ENCODE results near the gene ASPG. TPM values are rescaled to one million over a fixed set of nuclear protein-coding genes. Genes with fewer than 3 reads are reported as not detected.

ASPG gene
- total RNA-seq, 2 donors from 2014 or later = 0.14 to 0.35 TPM

GRCh38 chr14:104066279-104066678, 19.2 kb upstream of the ASPG start:
- H3K36me3 ChIP-seq = no peaks in the 10 kb centered on the region
- H3K27me3 ChIP-seq (replicated peaks; ENCODE audit: insufficient read depth) = no peaks in the 10 kb centered on the region
- no peak for ATAC-seq (ENCODE audit: insufficient number of reproducible peaks, low FRiP score, low read depth)
- no peak overlapping the region for H3K27ac ChIP-seq
- no peak for TF ChIP-seq CTCF (IDR thresholded peaks at IDR 0.05)
- DNase-seq (ENCODE audit: low spot score) = no peak
- H3K4me1 ChIP-seq (ENCODE audit: control insufficient read depth in 1 of 2, low read depth in 2 of 2) = no peaks in the 10 kb centered on the region
- no peak overlapping the region for H3K4me3 ChIP-seq
- H3K9me3 ChIP-seq = no peaks in the 10 kb centered on the region

- no peaks in the 10 kb centered on the region for H3K9me3 ChIP-seq
- H3K36me3 ChIP-seq = no peaks in the 10 kb centered on the region
- H3K4me1 ChIP-seq (ENCODE audit: control insufficient read depth in 1 of 2, low read depth in 2 of 2) = no peaks in the 10 kb centered on the region
- no peak for ATAC-seq (ENCODE audit: insufficient number of reproducible peaks, low FRiP score, low read depth)
- H3K27ac ChIP-seq = no peak overlapping the region
- no peak for TF ChIP-seq CTCF (IDR thresholded peaks at IDR 0.05)
- H3K4me3 ChIP-seq = no peak overlapping the region
- DNase-seq (ENCODE audit: low spot score) = no peak
- H3K27me3 ChIP-seq (replicated peaks; ENCODE audit: insufficient read depth) = no peaks in the 10 kb centered on the region
Measured at GRCh38 chr14:104066719-104067295, 18.7 kb upstream of the ASPG start.

- TF ChIP-seq CTCF (IDR thresholded peaks at IDR 0.05) = no peak
- no peak overlapping the region for H3K4me3 ChIP-seq
- no peaks in the 10 kb centered on the region for H3K4me1 ChIP-seq (ENCODE audit: control insufficient read depth in 1 of 2, low read depth in 2 of 2)
- no peak for ATAC-seq (ENCODE audit: insufficient number of reproducible peaks, low FRiP score, low read depth)
- H3K36me3 ChIP-seq = no peaks in the 10 kb centered on the region
- H3K9me3 ChIP-seq = peaks cover 6% of the 10 kb centered on the region
- no peak for DNase-seq (ENCODE audit: low spot score)
- no peak overlapping the region for H3K27ac ChIP-seq
- no peaks in the 10 kb centered on the region for H3K27me3 ChIP-seq (replicated peaks; ENCODE audit: insufficient read depth)
Measured at GRCh38 chr14:104069541-104069940, 16.0 kb upstream of the ASPG start.

- DNase-seq (ENCODE audit: low spot score) = no peak
- Histone ChIP-seq H3K4me1 (ENCODE audit: control insufficient read depth in 1 of 2, low read depth in 2 of 2) (no peaks in the 10 kb centered on the region), H3K27me3 (replicated peaks; ENCODE audit: insufficient read depth) (no peaks in the 10 kb centered on the region), H3K27ac (no peak overlapping the region), H3K9me3 (peaks cover 6% of the 10 kb centered on the region), H3K36me3 (no peaks in the 10 kb centered on the region), H3K4me3 (no peak overlapping the region)
- TF ChIP-seq CTCF (IDR thresholded peaks at IDR 0.05) = no peak
- ATAC-seq (ENCODE audit: insufficient number of reproducible peaks, low FRiP score, low read depth) = no peak
Measured at GRCh38 chr14:104072586-104072985, 12.9 kb upstream of the ASPG start.

GRCh38 chr14:104073764-104074163, 11.7 kb upstream of the ASPG start:
- ATAC-seq (ENCODE audit: insufficient number of reproducible peaks, low FRiP score, low read depth) = no peak
- H3K4me1 ChIP-seq (ENCODE audit: control insufficient read depth in 1 of 2, low read depth in 2 of 2) = no peaks in the 10 kb centered on the region
- H3K27me3 ChIP-seq (replicated peaks; ENCODE audit: insufficient read depth) = no peaks in the 10 kb centered on the region
- no peak for DNase-seq (ENCODE audit: low spot score)
- H3K27ac ChIP-seq = no peak overlapping the region
- no peak for TF ChIP-seq CTCF (IDR thresholded peaks at IDR 0.05)
- peaks cover 6% of the 10 kb centered on the region for H3K9me3 ChIP-seq
- no peak overlapping the region for H3K4me3 ChIP-seq
- no peaks in the 10 kb centered on the region for H3K36me3 ChIP-seq

Measured in thoracic aorta (tissue), 2 donors.